Tibial artery (tissue), 4 donors: ENCODE measurements around the gene ATP6V1G1.
"Not testable (repeated sequence)": the region's sequence is repeated elsewhere in the genome, so short reads cannot be mapped to it uniquely, and the experiment has no call there.

Experiments used
- DNase-seq, 2 donors: peaks; one replicate each; pipeline ENCODE4 v3.0.0-alpha.2; 2019
- H3K27ac ChIP-seq, 2 donors: fragments of 200-600 bp; sonication (generic) in 1 of 2; 1 replicate in 1 of 2; 2 replicates in 1 of 2; pipeline ENCODE4 v1.5.1; 2018 to 2019; ENCODE audit warnings: mild to moderate bottlenecking in 1 of 2
- H3K27me3 ChIP-seq, 2 donors: fragments of 200-600 bp; sonication (generic) in 1 of 2; one replicate each; pipeline versions ENCODE4 v1.5.1 to v1.6.0; 2016 to 2019
- H3K36me3 ChIP-seq, 3 donors: fragments of 200-600 bp; sonication (generic) in 2 of 3; one replicate each; pipeline ENCODE4 v1.5.1; 2016 to 2019; ENCODE audit warnings: mild to moderate bottlenecking in 2 of 3
- H3K4me1 ChIP-seq, 4 donors: fragments of 200-600 bp; sonication (generic) in 2 of 4; 1 replicate in 3 of 4; 2 replicates in 1 of 4; pipeline ENCODE4 v1.5.1; 2016 to 2019
- H3K4me3 ChIP-seq, 2 donors: fragments of 200-600 bp; sonication (generic) in 1 of 2; 1 replicate in 1 of 2; 2 replicates in 1 of 2; pipeline ENCODE4 v1.5.1; 2018 to 2019; ENCODE audit warnings: mild to moderate bottlenecking in 2 of 2
- H3K9me3 ChIP-seq, 3 donors: fragments of 200-600 bp; sonication (generic) in 1 of 3; one replicate each; pipeline ENCODE4 v1.5.1; 2016 to 2019
- intact Hi-C: fragments of 100-400 bp; cut with DNase I; formaldehyde crosslinking; loops from one replicate; pipeline ENCODE4 v1.15.0; 2023; ENCODE audit warnings: low total_unique reads
- TF ChIP-seq, protein P1 (sequence below), 2 experiments: fragments of 200-600 bp in 1 of 2; fragments of 450-650 bp in 1 of 2; IDR thresholded peaks; one replicate each; pipeline ENCODE4 v1.5.1; 2017 to 2019; ENCODE audit warnings: antibody characterized with exemption in 2 of 2, mild to moderate bottlenecking in 1 of 2, moderate library complexity in 1 of 2

The ATP6V1G1 gene

GRCh38 chr9:114570742-114571141 is 16.8 kb upstream of the ATP6V1G1 start:
- TF ChIP-seq, protein P1, sequence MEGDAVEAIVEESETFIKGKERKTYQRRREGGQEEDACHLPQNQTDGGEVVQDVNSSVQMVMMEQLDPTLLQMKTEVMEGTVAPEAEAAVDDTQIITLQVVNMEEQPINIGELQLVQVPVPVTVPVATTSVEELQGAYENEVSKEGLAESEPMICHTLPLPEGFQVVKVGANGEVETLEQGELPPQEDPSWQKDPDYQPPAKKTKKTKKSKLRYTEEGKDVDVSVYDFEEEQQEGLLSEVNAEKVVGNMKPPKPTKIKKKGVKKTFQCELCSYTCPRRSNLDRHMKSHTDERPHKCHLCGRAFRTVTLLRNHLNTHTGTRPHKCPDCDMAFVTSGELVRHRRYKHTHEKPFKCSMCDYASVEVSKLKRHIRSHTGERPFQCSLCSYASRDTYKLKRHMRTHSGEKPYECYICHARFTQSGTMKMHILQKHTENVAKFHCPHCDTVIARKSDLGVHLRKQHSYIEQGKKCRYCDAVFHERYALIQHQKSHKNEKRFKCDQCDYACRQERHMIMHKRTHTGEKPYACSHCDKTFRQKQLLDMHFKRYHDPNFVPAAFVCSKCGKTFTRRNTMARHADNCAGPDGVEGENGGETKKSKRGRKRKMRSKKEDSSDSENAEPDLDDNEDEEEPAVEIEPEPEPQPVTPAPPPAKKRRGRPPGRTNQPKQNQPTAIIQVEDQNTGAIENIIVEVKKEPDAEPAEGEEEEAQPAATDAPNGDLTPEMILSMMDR (IDR thresholded peaks at IDR 0.05), result no peak
- H3K27me3 ChIP-seq, result peaks cover 0 to 8% of the 10 kb centered on the region in 2 donors

GRCh38 chr9:114571391-114571790 is 16.2 kb upstream of the ATP6V1G1 start:
- Histone ChIP-seq H3K4me1 (no peaks in the 10 kb centered on the region), H3K4me3 (no peak overlapping the region), H3K27me3 (peaks cover 0 to 8% of the 10 kb centered on the region in 2 donors), H3K27ac (no peak overlapping the region), H3K36me3 (no peaks in the 10 kb centered on the region), H3K9me3 (no peaks in the 10 kb centered on the region)
- TF ChIP-seq, protein P1 (IDR thresholded peaks at IDR 0.05), result no peak
- no peak for DNase-seq
- intact Hi-C loops, result no loop called here

More at GRCh38 chr9:114570742-114571141, 16.8 kb upstream of the ATP6V1G1 start:
- no peak for DNase-seq
- H3K27ac ChIP-seq, result no peak overlapping the region
- intact Hi-C loops, result no loop called here
- H3K4me3 ChIP-seq, result no peak overlapping the region
- no peaks in the 10 kb centered on the region for H3K4me1 ChIP-seq
- no peaks in the 10 kb centered on the region for H3K36me3 ChIP-seq
- no peaks in the 10 kb centered on the region for H3K9me3 ChIP-seq

DNA sequence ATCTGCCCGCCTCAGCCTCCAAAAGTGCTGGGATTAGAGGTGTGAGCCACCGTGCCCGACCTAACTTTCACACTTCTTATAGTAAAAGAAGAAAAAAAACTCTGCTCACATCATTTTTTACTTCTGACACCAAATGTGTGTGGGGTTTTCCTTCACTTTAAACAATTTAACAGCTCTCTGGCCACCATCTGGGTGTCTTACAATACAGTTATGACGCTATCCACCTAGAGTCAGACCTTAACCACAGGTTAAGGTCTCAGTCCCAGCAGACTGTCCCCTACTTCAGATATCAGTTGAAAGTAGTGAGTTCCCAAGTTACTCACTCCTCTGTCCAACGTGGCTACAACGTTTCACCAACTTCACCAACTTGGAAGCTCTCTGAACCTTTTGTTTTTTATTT is 15.4 kb upstream of the ATP6V1G1 start:
- TF ChIP-seq, protein P1 (IDR thresholded peaks at IDR 0.05), result no peak
- DNase-seq, result no peak
- intact Hi-C loops, result no loop called here

GRCh38 chr9:114574438-114574837 is 13.1 kb upstream of the ATP6V1G1 start:
- H3K9me3 ChIP-seq, result no peaks in the 10 kb centered on the region
- intact Hi-C loops, result no loop called here
- no peak for DNase-seq
- H3K36me3 ChIP-seq, result no peaks in the 10 kb centered on the region
- TF ChIP-seq, protein P1 (IDR thresholded peaks at IDR 0.05), result no peak
- H3K27me3 ChIP-seq, result peaks cover 0 to 8% of the 10 kb centered on the region in 2 donors
- H3K4me3 ChIP-seq, result no peak overlapping the region
- H3K27ac ChIP-seq, result no peak overlapping the region
- no peaks in the 10 kb centered on the region for H3K4me1 ChIP-seq

More for the DNA sequence above, 15.4 kb upstream of the ATP6V1G1 start:
- Histone ChIP-seq H3K36me3 (no peaks in the 10 kb centered on the region), H3K9me3 (no peaks in the 10 kb centered on the region), H3K4me3 (no peak overlapping the region), H3K4me1 (no peaks in the 10 kb centered on the region), H3K27ac (no peak overlapping the region), H3K27me3 (peaks cover 0 to 8% of the 10 kb centered on the region in 2 donors)

DNA sequence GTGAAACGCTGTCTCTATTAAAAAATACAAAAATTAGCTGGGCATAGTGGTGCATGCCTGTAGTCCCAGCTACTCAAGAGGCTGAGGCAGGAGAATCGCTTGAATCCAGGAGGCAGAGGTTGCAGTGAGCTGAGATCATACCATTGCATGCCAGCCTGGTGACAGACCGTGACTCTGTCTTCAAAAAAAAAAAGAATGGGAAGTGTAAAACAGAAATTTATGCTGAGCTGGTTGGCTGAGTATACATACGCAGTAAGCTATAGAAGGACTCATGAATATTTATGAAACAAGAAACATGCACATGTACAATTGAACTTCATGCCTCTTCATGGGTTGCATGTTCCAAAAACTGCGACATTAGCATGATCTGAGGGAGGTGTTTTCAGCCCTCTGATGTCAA is 10.8 kb upstream of the ATP6V1G1 start:
- H3K4me3 ChIP-seq, H3K4me1 ChIP-seq, H3K36me3 ChIP-seq, DNase-seq, H3K27me3 ChIP-seq, H3K9me3 ChIP-seq, intact Hi-C loops, H3K27ac ChIP-seq: not testable (repeated sequence)

GRCh38 chr9:114578134-114578533 is 9.4 kb upstream of the ATP6V1G1 start:
- H3K9me3 ChIP-seq, H3K27ac ChIP-seq: not testable (repeated sequence)

DNA sequence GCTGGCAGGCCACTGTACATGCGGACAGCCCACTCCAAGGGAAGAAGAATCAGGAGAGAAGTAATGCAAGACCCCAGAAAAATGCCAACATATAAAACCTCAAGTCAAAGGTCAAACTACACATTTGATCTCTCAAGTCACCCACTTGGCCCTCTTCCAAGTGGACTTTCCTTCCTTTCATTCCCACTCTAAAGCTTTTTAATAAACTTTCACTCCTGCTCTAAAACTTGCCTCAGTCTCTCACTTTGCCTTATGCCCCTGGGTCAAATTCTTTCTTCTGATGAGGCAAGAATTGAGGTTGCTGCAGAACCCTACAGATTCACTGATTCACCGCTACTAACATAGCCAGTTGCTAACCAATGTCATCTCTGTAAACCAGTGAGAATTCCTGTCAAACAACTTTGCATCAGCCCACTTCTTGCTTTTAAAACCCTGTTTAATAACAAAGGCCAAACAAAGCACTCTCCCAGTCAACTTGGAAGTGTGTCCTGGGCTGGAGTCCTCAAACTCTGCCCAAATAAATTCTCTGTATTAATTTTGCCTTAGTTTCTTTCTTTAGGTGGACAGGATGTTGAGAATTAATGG is 6.9 kb upstream of the ATP6V1G1 start:
- H3K27me3 ChIP-seq, result no peaks in the 10 kb centered on the region
- TF ChIP-seq, protein P1 (IDR thresholded peaks at IDR 0.05), result no peak
- intact Hi-C loops, result loop anchor here (10.0 kb wide), 1 partner anchor 176 kb away; no protein-coding TSS in a partner anchor
- no peak overlapping the region for H3K27ac ChIP-seq
- H3K4me3 ChIP-seq, result no peak overlapping the region
- H3K36me3 ChIP-seq, result no peaks in the 10 kb centered on the region
- no peak for DNase-seq
- H3K4me1 ChIP-seq, result no peaks in the 10 kb centered on the region
- no peaks in the 10 kb centered on the region for H3K9me3 ChIP-seq

More at GRCh38 chr9:114578134-114578533, 9.4 kb upstream of the ATP6V1G1 start:
- H3K4me1 ChIP-seq, intact Hi-C loops, H3K27me3 ChIP-seq, H3K36me3 ChIP-seq, H3K4me3 ChIP-seq, DNase-seq: not testable (repeated sequence)
